ENCODE data around the gene RAC2.

- TF ChIP-seq, protein P1, sequence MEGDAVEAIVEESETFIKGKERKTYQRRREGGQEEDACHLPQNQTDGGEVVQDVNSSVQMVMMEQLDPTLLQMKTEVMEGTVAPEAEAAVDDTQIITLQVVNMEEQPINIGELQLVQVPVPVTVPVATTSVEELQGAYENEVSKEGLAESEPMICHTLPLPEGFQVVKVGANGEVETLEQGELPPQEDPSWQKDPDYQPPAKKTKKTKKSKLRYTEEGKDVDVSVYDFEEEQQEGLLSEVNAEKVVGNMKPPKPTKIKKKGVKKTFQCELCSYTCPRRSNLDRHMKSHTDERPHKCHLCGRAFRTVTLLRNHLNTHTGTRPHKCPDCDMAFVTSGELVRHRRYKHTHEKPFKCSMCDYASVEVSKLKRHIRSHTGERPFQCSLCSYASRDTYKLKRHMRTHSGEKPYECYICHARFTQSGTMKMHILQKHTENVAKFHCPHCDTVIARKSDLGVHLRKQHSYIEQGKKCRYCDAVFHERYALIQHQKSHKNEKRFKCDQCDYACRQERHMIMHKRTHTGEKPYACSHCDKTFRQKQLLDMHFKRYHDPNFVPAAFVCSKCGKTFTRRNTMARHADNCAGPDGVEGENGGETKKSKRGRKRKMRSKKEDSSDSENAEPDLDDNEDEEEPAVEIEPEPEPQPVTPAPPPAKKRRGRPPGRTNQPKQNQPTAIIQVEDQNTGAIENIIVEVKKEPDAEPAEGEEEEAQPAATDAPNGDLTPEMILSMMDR (IDR thresholded peaks at IDR 0.05): no peak
- TF ChIP-seq POLR2AphosphoS5 (IDR thresholded peaks at IDR 0.05): no peak
- TF ChIP-seq POLR2A (IDR thresholded peaks at IDR 0.05): no peak
Measured at GRCh38 chr22:37192204-37192603, 51.9 kb downstream of the RAC2 start.
